Peyer's patch (tissue), 4 donors: ENCODE data around the gene IZUMO2.

ENCODE experiments used
- CTCF ChIP-seq, 6 experiments: fragments of 450-650 bp in 4 of 6; fragments of 200-600 bp in 2 of 6; sonication (generic) in 1 of 6; IDR thresholded peaks; one replicate each; pipeline ENCODE4 v1.5.1; 2017 to 2019; ENCODE audit warnings: antibody characterized with exemption in 6 of 6, mild to moderate bottlenecking in 3 of 6, moderate library complexity in 1 of 6
- POLR2A ChIP-seq, 2 donors: fragments of 450-650 bp; IDR thresholded peaks; one replicate each; pipeline ENCODE4 v1.5.1; 2017; ENCODE audit warnings: antibody characterized with exemption in 2 of 2, mild to moderate bottlenecking in 2 of 2, moderate library complexity in 2 of 2

- TF ChIP-seq CTCF (IDR thresholded peaks at IDR 0.05) = no peak
- no peak for TF ChIP-seq POLR2A (IDR thresholded peaks at IDR 0.05)
Measured at GRCh38 chr19:50154529-50154928, 8.6 kb downstream of the IZUMO2 start.
